Ectodermal cell (in vitro differentiated cells): ENCODE data around the gene CDKN2AIP.

Source experiments
- H3K27ac ChIP-seq: 2 replicates; pipeline ENCODE4 v1.7.0; 2013; ENCODE audit warnings: mild to moderate bottlenecking, low read depth, low read length; ENCODE audit not compliant: insufficient read depth, poor library complexity, severe bottlenecking
- H3K27me3 ChIP-seq: 2 replicates; pipeline ENCODE4 v1.7.0; 2013; ENCODE audit warnings: mild to moderate bottlenecking, low read length; ENCODE audit not compliant: insufficient read depth, control insufficient read depth, poor library complexity, severe bottlenecking
- H3K36me3 ChIP-seq: one replicate; pipeline ENCODE4 v1.7.0; 2013; ENCODE audit warnings: low read length; ENCODE audit not compliant: control insufficient read depth, insufficient read depth
- H3K4me1 ChIP-seq: one replicate; pipeline ENCODE4 v1.7.0; 2013; ENCODE audit warnings: low read length; ENCODE audit not compliant: control insufficient read depth, insufficient read depth
- H3K4me3 ChIP-seq: 2 replicates; pipeline ENCODE4 v1.7.0; 2013; ENCODE audit warnings: low read depth, low read length, control low read depth; ENCODE audit not compliant: insufficient read depth
- H3K9me3 ChIP-seq: 2 replicates; pipeline ENCODE4 v1.7.0; 2013; ENCODE audit warnings: mild to moderate bottlenecking, low read length, moderate library complexity; ENCODE audit not compliant: control insufficient read depth
- WGBS, 2 experiments: methylation state at CpG; one replicate each; pipeline ENCODE4 v1.1.7; 2013; ENCODE audit warnings: missing lambda C conversion rate in 2 of 2; 5-methylcytosine and 5-hydroxymethylcytosine counted together

CDKN2AIP gene

GRCh38 chr4:183485411-183486160 is 41.1 kb downstream of the CDKN2AIP start:
- Histone ChIP-seq H3K4me1 (no peaks in the 10 kb centered on the region), H3K27ac (no peak overlapping the region), H3K4me3 (no peak overlapping the region), H3K36me3 (no peaks in the 10 kb centered on the region), H3K27me3 (no peaks in the 10 kb centered on the region), H3K9me3 (no peaks in the 10 kb centered on the region)
- 85 to 88% methylated on average over 10 to 11 of the region's 11 CpGs for WGBS, 2 experiments

- no peaks in the 10 kb centered on the region for H3K27me3 ChIP-seq
- H3K9me3 ChIP-seq, result no peaks in the 10 kb centered on the region
- H3K27ac ChIP-seq, result no peak overlapping the region
- WGBS, 2 experiments, result 90 to 94% methylated on average over 3 of the region's 3 CpGs
- peaks cover 5% of the 10 kb centered on the region for H3K36me3 ChIP-seq
- H3K4me1 ChIP-seq, result no peaks in the 10 kb centered on the region
- no peak overlapping the region for H3K4me3 ChIP-seq
These were observed 48.4 kb downstream of the CDKN2AIP start for GRCh38 chr4:183492791-183493222.

DNA sequence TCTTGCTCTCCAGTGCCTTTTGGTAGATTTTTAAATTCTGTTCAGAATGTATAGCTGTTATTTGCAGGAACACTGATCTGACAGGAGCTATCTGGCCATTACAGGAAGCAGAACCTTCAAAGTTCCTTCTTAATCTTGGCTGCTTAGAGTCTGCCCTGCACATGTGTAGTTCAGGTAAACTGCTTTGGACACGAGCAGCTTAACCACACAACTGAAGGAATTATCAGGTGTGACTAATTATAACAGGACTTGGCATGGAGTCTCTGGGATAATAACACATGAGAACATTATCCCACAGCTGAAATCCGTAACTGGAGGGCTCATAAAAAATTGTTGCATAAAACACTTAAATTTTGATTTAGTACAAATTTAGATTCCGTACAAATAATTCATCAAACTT is 48.8 kb downstream of the CDKN2AIP start:
- H3K4me3 ChIP-seq, result no peak overlapping the region
- no peaks in the 10 kb centered on the region for H3K27me3 ChIP-seq
- no peaks in the 10 kb centered on the region for H3K9me3 ChIP-seq
- H3K27ac ChIP-seq, result no peak overlapping the region
- H3K36me3 ChIP-seq, result peaks cover 5% of the 10 kb centered on the region
- H3K4me1 ChIP-seq, result no peaks in the 10 kb centered on the region
- 94 to 98% methylated on average over 1 to 2 of the region's 3 CpGs for WGBS, 2 experiments

GRCh38 chr4:183495184-183495583 is 50.7 kb downstream of the CDKN2AIP start:
- Histone ChIP-seq H3K4me3 (no peak overlapping the region), H3K27me3 (no peaks in the 10 kb centered on the region), H3K9me3 (no peaks in the 10 kb centered on the region), H3K4me1 (no peaks in the 10 kb centered on the region), H3K36me3 (peaks cover 5% of the 10 kb centered on the region), H3K27ac (no peak overlapping the region)
- 36 to 51% methylated on average over 1 to 2 of the region's 3 CpGs for WGBS, 2 experiments
